GM18499 (cell line): ENCODE measurements around the gene RMND1.

Experiments
- ATAC-seq: cut with Tn5 transposase; IDR thresholded peaks from one replicate; pipeline ENCODE4 v1.9.1; 2021; ENCODE audit warnings: moderate number of reproducible peaks; ENCODE audit not compliant: insufficient read depth, unreplicated experiment

RMND1 gene

GRCh38 chr6:151425561-151425960 lies 26.4 kb downstream of the RMND1 start:
- no peak for ATAC-seq

GRCh38 chr6:151422981-151423380 lies 28.9 kb downstream of the RMND1 start:
- ATAC-seq, result no peak

GRCh38 chr6:151417477-151417876 lies 34.4 kb downstream of the RMND1 start:
- no peak for ATAC-seq

- no peak for ATAC-seq
Measured at GRCh38 chr6:151414641-151415260, 37.2 kb downstream of the RMND1 start.

GRCh38 chr6:151413372-151414145 lies 38.4 kb downstream of the RMND1 start:
- ATAC-seq, result no peak

- ATAC-seq, result no peak
Measured at GRCh38 chr6:151412909-151413308, 39.0 kb downstream of the RMND1 start.

- no peak for ATAC-seq
Measured at GRCh38 chr6:151409679-151410078, 42.2 kb downstream of the RMND1 start.

- ATAC-seq, result no peak
Measured at GRCh38 chr6:151409260-151409659, 42.7 kb downstream of the RMND1 start.

GRCh38 chr6:151408858-151409257 lies 43.1 kb downstream of the RMND1 start:
- ATAC-seq, result no peak

GRCh38 chr6:151403919-151404308 lies 48.0 kb downstream of the RMND1 start:
- no peak for ATAC-seq

- no peak for ATAC-seq
Measured at GRCh38 chr6:151402228-151402627, 49.7 kb downstream of the RMND1 start.

GRCh38 chr6:151400473-151400872 lies 51.5 kb downstream of the RMND1 start:
- no peak for ATAC-seq

- no peak for ATAC-seq
Measured at GRCh38 chr6:151399679-151400078, 52.2 kb downstream of the RMND1 start.

GRCh38 chr6:151393410-151393809 lies 58.5 kb downstream of the RMND1 start:
- no peak for ATAC-seq

- ATAC-seq, result no peak
Measured at GRCh38 chr6:151392427-151392826, 59.5 kb downstream of the RMND1 start.

GRCh38 chr6:151391471-151392413 lies 60.2 kb downstream of the RMND1 start, which contains the start of gene ZBTB2:
Gene ZBTB2 (minus strand): TSS chr6:151391559. CDS start chr6:151373637, 17,922 bp downstream.
- no peak for ATAC-seq

GRCh38 chr6:151390851-151391470 lies 61.0 kb downstream of the RMND1 start:
- no peak for ATAC-seq

GRCh38 chr6:151390276-151390850 lies 61.6 kb downstream of the RMND1 start:
- peak; percentile 77 for ATAC-seq

- peak; percentile 33 for ATAC-seq
Measured at GRCh38 chr6:151389618-151390275, 62.2 kb downstream of the RMND1 start.
